H1 (cell line): Measurements from ENCODE around the gene SLX9. TPM values are rescaled to one million over a fixed set of nuclear protein-coding genes. Genes with fewer than 3 reads are reported as not detected.

Source experiments
- CTCF ChIA-PET: fragments of 300-600 bp; sonication (Branson Sonifier 250); formaldehyde crosslinking; loops from one replicate; lab custom pipeline; 2021; ENCODE audit not compliant: partially characterized antibody; lab: Charles Lee
- POLR2A ChIA-PET: fragments of 300-600 bp; sonication (Branson Sonifier 250); formaldehyde crosslinking; loops from one replicate; lab custom pipeline; 2021; ENCODE audit warnings: inconsistent platforms; ENCODE audit not compliant: partially characterized antibody; lab: Charles Lee
- DNase-seq, 2 experiments: peaks; one replicate each; pipeline versions ENCODE4 v3.0.0 to v3.0.0-alpha.2; 2010 to 2022; ENCODE audit warnings: low spot score in 2 of 2, low read depth in 1 of 2, mixed read lengths in 1 of 2
- FAIRE-seq: peaks from 2 replicates; lab custom pipeline; 2011; peaks lifted over from hg19 to GRCh38; lab: Jason Lieb, UNC
- H2AFZ ChIP-seq: 2 replicates; pipeline ENCODE4 v1.8.1; 2012; ENCODE audit warnings: low read length, inconsistent platforms
- H2AK5ac ChIP-seq: 2 replicates; pipeline ENCODE4 v1.6.1; 2013; ENCODE audit warnings: low read depth, low read length
- H2BK120ac ChIP-seq: replicated peaks from 2 replicates; pipeline ENCODE3; 2013; ENCODE audit warnings: low read depth, low read length, inconsistent platforms
- H2BK12ac ChIP-seq: 2 replicates; pipeline ENCODE4 v1.6.1; 2013; ENCODE audit warnings: low read depth, low read length
- H2BK15ac ChIP-seq: 2 replicates; pipeline ENCODE4 v1.6.1; 2013; ENCODE audit warnings: low read length
- H2BK20ac ChIP-seq: 2 replicates; pipeline ENCODE4 v1.6.1; 2013; ENCODE audit warnings: low read length
- H2BK5ac ChIP-seq: 2 replicates; pipeline ENCODE4 v1.6.1; 2013; ENCODE audit warnings: low read depth, low read length
- H3K14ac ChIP-seq: 2 replicates; pipeline ENCODE4 v1.6.1; 2013; ENCODE audit warnings: inconsistent platforms; ENCODE audit not compliant: insufficient read length
- H3K18ac ChIP-seq: 2 replicates; pipeline ENCODE4 v1.6.1; 2013; ENCODE audit warnings: low read length; ENCODE audit errors: extremely low read depth
- H3K23ac ChIP-seq: 2 replicates; pipeline ENCODE4 v1.6.1; 2013; ENCODE audit warnings: inconsistent platforms; ENCODE audit not compliant: insufficient read length
- H3K23me2 ChIP-seq: 2 replicates; pipeline ENCODE4 v1.6.1; 2013; ENCODE audit warnings: low read depth, low read length
- H3K27ac ChIP-seq: 2 replicates; pipeline ENCODE4 v1.6.1; 2011; ENCODE audit warnings: low read depth, low read length, inconsistent platforms
- H3K27me3 ChIP-seq, 4 experiments: replicated peaks in 1 of 4; 1 replicate in 1 of 4; 2 replicates in 3 of 4; pipeline versions ENCODE4 v1.6.1 to v1.8.1; 2011 to 2013; ENCODE audit warnings: low read length in 3 of 4, mild to moderate bottlenecking in 3 of 4, inconsistent platforms in 2 of 4, mixed read lengths in 2 of 4, moderate library complexity in 1 of 4; ENCODE audit not compliant: control insufficient read depth in 3 of 4, insufficient read depth in 3 of 4; ENCODE audit errors: extremely low read depth in 1 of 4
- H3K36me3 ChIP-seq, 4 experiments: 2 replicates each; pipeline versions ENCODE4 v1.6.1 to v1.8.1; 2011 to 2013; ENCODE audit warnings: mild to moderate bottlenecking in 4 of 4, low read length in 3 of 4, moderate library complexity in 2 of 4, control low read depth in 1 of 4, inconsistent platforms in 1 of 4; ENCODE audit not compliant: insufficient read depth in 4 of 4, control insufficient read depth in 2 of 4
- H3K4ac ChIP-seq: replicated peaks from 2 replicates; pipeline ENCODE3; 2013; ENCODE audit warnings: low read length, low read depth, mixed read lengths, inconsistent platforms; ENCODE audit not compliant: insufficient read length
- H3K4me1 ChIP-seq, 4 experiments: replicated peaks in 1 of 4; 1 replicate in 1 of 4; 2 replicates in 3 of 4; pipeline versions ENCODE4 v1.6.1 to v1.8.1; 2011 to 2013; ENCODE audit warnings: low read length in 3 of 4, inconsistent platforms in 2 of 4, mixed read lengths in 1 of 4; ENCODE audit not compliant: insufficient read depth in 4 of 4, control insufficient read depth in 3 of 4
- H3K4me2 ChIP-seq, 2 experiments: 2 replicates each; pipeline versions ENCODE4 v1.6.1 to v1.8.1; 2011 to 2013; ENCODE audit warnings: low read depth in 2 of 2, low read length in 2 of 2, control low read depth in 1 of 2, inconsistent platforms in 1 of 2, mild to moderate bottlenecking in 1 of 2; ENCODE audit not compliant: insufficient read depth in 1 of 2
- H3K4me3 ChIP-seq, 4 experiments: fragments of 200-600, 300-600 bp in 1 of 4; sonication (generic), shearing (Covaris generic), sonication (Bioruptor Twin) in 1 of 4; 2 replicates each; pipeline versions ENCODE4 v1.5.1 to v1.8.1; 2011 to 2016; ENCODE audit warnings: low read length in 4 of 4, low read depth in 3 of 4, control low read depth in 2 of 4, inconsistent platforms in 2 of 4, mild to moderate bottlenecking in 2 of 4, mixed read lengths in 1 of 4, moderate library complexity in 1 of 4; ENCODE audit not compliant: insufficient read depth in 2 of 4; ENCODE audit errors: extremely low read depth in 1 of 4
- H3K56ac ChIP-seq: replicated peaks from 2 replicates; pipeline ENCODE3; 2013; ENCODE audit warnings: low read depth, mild to moderate bottlenecking, mixed read lengths, low read length, inconsistent platforms; ENCODE audit not compliant: insufficient read length
- H3K79me1 ChIP-seq: 2 replicates; pipeline ENCODE4 v1.6.1; 2013; ENCODE audit warnings: low read depth, low read length, control low read depth
- H3K79me2 ChIP-seq, 2 experiments: 2 replicates each; pipeline versions ENCODE4 v1.6.1 to v1.8.1; 2012 to 2013; ENCODE audit warnings: low read length in 2 of 2, mild to moderate bottlenecking in 2 of 2, inconsistent platforms in 1 of 2; ENCODE audit not compliant: insufficient read depth in 2 of 2, control insufficient read depth in 1 of 2
- H3K9ac ChIP-seq, 4 experiments: replicated peaks in 1 of 4; 1 replicate in 1 of 4; 2 replicates in 3 of 4; pipeline versions ENCODE4 v1.6.1 to v1.8.1; 2011 to 2013; ENCODE audit warnings: low read depth in 3 of 4, low read length in 3 of 4, control low read depth in 2 of 4, mild to moderate bottlenecking in 2 of 4, moderate library complexity in 2 of 4, inconsistent platforms in 1 of 4; ENCODE audit errors: extremely low read depth in 1 of 4
- H3K9me3 ChIP-seq, 2 experiments: 2 replicates each; pipeline versions ENCODE4 v1.6.1 to v1.8.1; 2012 to 2013; ENCODE audit warnings: mild to moderate bottlenecking in 2 of 2, moderate library complexity in 2 of 2, control low read depth in 1 of 2, inconsistent platforms in 1 of 2, low read depth in 1 of 2, low read length in 1 of 2, mixed read lengths in 1 of 2; ENCODE audit not compliant: insufficient read depth in 2 of 2
- H4K20me1 ChIP-seq, 2 experiments: replicated peaks in 1 of 2; 2 replicates each; pipeline versions ENCODE3 to v1.8.1; 2011 to 2013; ENCODE audit warnings: inconsistent platforms in 2 of 2, low read length in 2 of 2, mild to moderate bottlenecking in 1 of 2; ENCODE audit not compliant: insufficient read depth in 2 of 2, control insufficient read depth in 1 of 2
- H4K5ac ChIP-seq: 2 replicates; pipeline ENCODE4 v1.6.1; 2013; ENCODE audit warnings: low read length, low read depth, mixed read lengths, inconsistent platforms; ENCODE audit not compliant: insufficient read length
- H4K8ac ChIP-seq: 2 replicates; pipeline ENCODE4 v1.8.0; 2013; ENCODE audit warnings: mild to moderate bottlenecking, moderate library complexity, low read length, inconsistent platforms; ENCODE audit not compliant: insufficient read depth; ENCODE audit errors: extremely low read depth
- H4K91ac ChIP-seq: replicated peaks from 2 replicates; pipeline ENCODE3; 2013; ENCODE audit warnings: low read length, mixed read lengths, inconsistent platforms; ENCODE audit not compliant: insufficient read length
- E2F6 ChIP-seq: IDR thresholded peaks from 2 replicates; pipeline ENCODE4 v1.6.1; 2012; ENCODE audit warnings: inconsistent platforms
- HDAC2 ChIP-seq, 2 experiments: fragments of 300-600 bp in 1 of 2; sonication (generic) in 1 of 2; IDR thresholded peaks; 2 replicates each; pipeline ENCODE4 v1.6.1; 2011 to 2012; ENCODE audit warnings: low read depth in 2 of 2, low read length in 2 of 2, mild to moderate bottlenecking in 2 of 2, moderate library complexity in 2 of 2, borderline replicate concordance in 1 of 2, inconsistent platforms in 1 of 2
- KDM5A ChIP-seq: fragments of 200-600 bp; IDR thresholded peaks from 2 replicates; pipeline ENCODE4 v1.7.1; 2012; ENCODE audit warnings: mild to moderate bottlenecking, low read length, inconsistent platforms, mixed read lengths
- SP1 ChIP-seq: IDR thresholded peaks from 2 replicates; pipeline ENCODE4 v1.6.1; 2011; ENCODE audit warnings: low read depth, low read length
- WGBS, 2 experiments: shearing (Covaris generic) in 1 of 2; methylation state at CpG; one replicate each; pipeline versions ENCODE4 v1.1.6 to v1.1.7; 2013 to 2015; ENCODE audit warnings: low lambda C conversion rate in 2 of 2, mixed read lengths in 2 of 2, inconsistent platforms in 1 of 2, low coverage in 1 of 2, missing lambda C conversion rate in 1 of 2; ENCODE audit not compliant: insufficient replicate concordance in 2 of 2, insufficient coverage in 1 of 2, insufficient read length in 1 of 2; ENCODE audit errors: extremely low coverage in 1 of 2, missing lambda C conversion rate in 1 of 2; 5-methylcytosine and 5-hydroxymethylcytosine counted together
- polyA plus RNA-seq, 7 experiments: library from polyadenylated mRNA; depleted of rRNA in 3 of 7; stranded (reverse) in 5 of 7; unstranded in 2 of 7; fragments of >200 nt in 5 of 7; fragments of 200-250 nt in 2 of 7; gene quantifications; 1 replicate in 5 of 7; 2 replicates in 1 of 7; 4 replicates in 1 of 7; pipeline versions ENCODE4 v1.2.1 to v1.2.3, GENCODE V29; 2011 to 2013; ENCODE audit warnings: missing spikeins in 2 of 7, mixed read lengths in 2 of 7
- total RNA-seq: library from RNA; stranded (reverse); fragmentation: NEBNext Ultra II Directional; extraction: Animal tissue kit (Norgen Biotek cat#: 25700); gene quantifications from 2 replicates; pipeline ENCODE4 v1.2.1, GENCODE V29; 2021

The SLX9 gene
- total and polyA plus RNA-seq, 2 of the 8 experiments (the other 6 are each of a cell fraction or from before 2014, with no cell fraction given) = 17.7 to 57.3 TPM

- Histone ChIP-seq H2BK120ac (no peak overlapping the region), H2BK12ac (no peak overlapping the region), H3K79me1 (peaks cover 26% of the 10 kb centered on the region), H4K20me1 (peaks cover 30 to 44% of the 10 kb centered on the region in 2 experiments), H3K4me2 (no peak overlapping the region), H3K36me3 (peaks cover 9 to 21% (median 17%) of the 10 kb centered on the region in 4 experiments; a peak in 7 of 8 replicates), H3K18ac (no peak overlapping the region), H4K8ac (no peak overlapping the region; the same call in 1 of the 2 replicates), H4K5ac (no peak overlapping the region), H2BK5ac (no peak overlapping the region), H2AFZ (no peak overlapping the region), H3K14ac (no peak overlapping the region), H3K4ac (no peak overlapping the region), H3K56ac (no peak overlapping the region), H3K23me2 (no peaks in the 10 kb centered on the region), H3K79me2 (peaks cover 30 to 77% of the 10 kb centered on the region in 2 experiments), H2BK15ac (no peak overlapping the region), H4K91ac (no peak overlapping the region), H3K27ac (no peak overlapping the region), H3K4me1 (peaks cover 0 to 5% (median 3%) of the 10 kb centered on the region in 4 experiments; a peak in 4 of 7 replicates), H3K4me3 (no peak overlapping the region), H3K27me3 (peaks cover 0 to 3% (median 0%) of the 10 kb centered on the region in 4 experiments; a peak in 1 of 7 replicates), H3K23ac (no peak overlapping the region), H3K9ac (no peak overlapping the region), H3K9me3 (no peaks in the 10 kb centered on the region), H2BK20ac (no peak overlapping the region), H2AK5ac (no peak overlapping the region)
- POLR2A ChIA-PET = interaction anchor here (0.8 to 1.9 kb wide), 4 partner anchors 9 to 182 kb away, joined by 3 to 6 read pairs (median 5); no protein-coding TSS in a partner anchor
- CTCF ChIA-PET = interaction anchor here (0.6 to 9.6 kb wide), 7 partner anchors 9 to 969 kb away, joined by 3 to 101 read pairs (median 3); no protein-coding TSS in a partner anchor
- FAIRE-seq (no peak), DNase-seq (no peak)
- no peak for TF ChIP-seq HDAC2 (IDR thresholded peaks at IDR 0.05; ENCODE audit: borderline replicate concordance in 1 of 2, low read depth in 2 of 2, low read length in 2 of 2)
- TF ChIP-seq E2F6 = no peak
- TF ChIP-seq KDM5A = no peak
- no peak for TF ChIP-seq SP1
- 90% methylated on average over 24 of the region's 24 CpGs; no CpG with 5 or more reads in 1 of the 2 experiments for WGBS, 2 experiments
Measured at GRCh38 chr21:44943686-44944550, 4.1 kb downstream of the SLX9 start.
